Activated CD4-positive, alpha-beta T cell treated with anti-CD3 and anti-CD28 coated beads, Interleukin-2, amount 50 U/mL, for 48 hours (primary cell): ENCODE results near the gene RPS14.

Experiments used
- DNase-seq, 2 experiments: peaks; one replicate each; pipeline ENCODE4 v3.0.0-alpha.2; 2020

Gene RPS14

DNA sequence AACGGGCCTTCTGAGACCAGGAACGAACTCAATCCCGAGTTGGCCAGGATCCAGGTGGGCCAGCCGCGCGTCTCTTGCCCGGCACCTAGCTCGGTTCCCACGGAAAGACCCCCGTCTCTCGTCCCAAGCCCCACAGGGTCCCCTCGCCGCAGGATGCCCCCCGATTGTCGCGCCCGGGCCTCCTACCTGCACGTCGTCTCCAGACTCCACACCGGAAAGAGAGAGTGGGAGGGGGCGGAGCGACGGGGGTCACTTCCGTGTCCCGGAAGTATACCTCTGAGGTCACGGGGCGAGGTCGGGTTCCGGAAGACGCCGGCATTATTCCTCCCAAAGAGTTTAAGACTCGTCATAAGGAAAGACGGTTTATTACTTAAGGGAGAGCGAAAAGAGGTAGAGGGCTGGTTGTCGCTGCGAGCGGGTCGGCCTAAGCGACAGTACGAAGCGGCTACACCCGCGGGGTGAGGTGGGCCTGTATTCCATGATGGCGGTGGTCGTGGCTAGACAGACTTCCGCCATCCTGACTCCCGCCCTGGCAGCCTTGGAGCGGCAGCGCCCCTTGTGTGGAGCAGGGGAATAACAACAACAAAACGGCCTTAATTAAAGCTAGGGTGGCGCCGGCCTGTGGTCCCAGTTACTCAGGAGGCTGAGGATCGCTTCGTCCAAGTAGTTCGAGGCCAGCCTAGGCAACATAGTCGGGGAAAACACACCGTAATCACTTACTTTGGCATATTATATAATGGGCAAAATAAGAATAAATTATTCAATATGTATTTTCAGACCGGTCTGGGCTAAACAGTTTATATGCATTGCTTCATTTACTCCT lies at the start of gene RPS14:
TSS of gene RPS14 (minus strand) at position 223 of the 823 bp plus-strand sequence. CDS start 2,006 bp downstream, outside the sequence.
- DNase-seq: peak; percentile 96 to 97

DNA sequence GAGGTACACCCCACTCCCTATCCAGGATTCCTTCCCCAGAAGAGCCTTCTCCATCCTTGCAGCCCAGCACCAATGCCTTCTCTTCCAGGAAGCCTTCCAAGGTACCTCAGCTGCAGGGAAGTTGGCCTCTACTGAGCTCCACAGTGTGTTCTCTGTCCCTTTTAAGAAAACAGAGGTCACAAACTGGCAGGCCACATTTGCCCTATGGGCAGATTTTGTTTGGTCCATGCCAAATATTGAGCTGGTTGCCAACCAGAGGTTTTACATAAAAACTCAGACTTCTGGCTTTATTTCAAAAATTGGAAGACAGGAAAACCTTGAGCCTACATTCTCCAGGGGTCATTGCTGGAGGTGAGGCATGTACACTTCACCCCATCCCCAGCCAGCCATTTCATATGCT lies 49.4 kb upstream of the RPS14 start:
- no peak for DNase-seq

DNA sequence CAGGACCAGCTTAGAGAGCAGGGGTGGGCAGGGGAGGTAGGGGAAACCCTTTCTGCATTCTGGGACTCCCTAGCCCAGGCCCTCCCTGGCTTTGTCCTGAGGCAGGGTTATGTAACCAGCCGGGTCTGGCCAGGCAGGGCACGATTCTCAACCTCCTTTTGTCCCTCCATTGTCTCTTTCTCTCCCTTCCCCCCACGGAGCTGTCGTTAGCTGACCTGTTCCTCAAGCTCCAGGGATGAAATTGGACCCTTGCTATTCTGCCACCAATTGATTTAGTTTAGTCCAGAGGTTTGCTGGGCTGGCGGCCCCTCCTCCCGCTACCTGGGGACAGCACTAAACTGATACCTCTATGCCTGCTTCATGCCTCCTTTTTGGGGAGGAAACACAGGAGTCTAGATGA lies 49.0 kb upstream of the RPS14 start:
- DNase-seq: no peak

DNA sequence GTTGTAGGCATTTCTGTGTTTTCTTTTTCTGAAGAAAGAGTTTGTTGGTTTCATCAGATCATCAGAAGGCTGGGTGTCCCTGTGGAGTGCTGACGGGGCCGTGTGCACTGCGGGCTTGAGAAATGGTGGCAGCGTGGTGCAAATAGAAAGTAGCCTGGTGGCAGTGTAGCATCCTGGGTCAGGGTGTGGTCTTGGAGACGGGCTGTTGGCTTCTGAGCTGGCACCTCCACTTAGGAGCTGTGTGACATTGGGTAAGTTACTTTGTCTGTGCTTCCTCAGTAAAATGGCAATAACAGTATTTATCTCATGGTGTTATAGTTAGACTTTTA lies 48.4 kb upstream of the RPS14 start:
- DNase-seq: no peak

DNA sequence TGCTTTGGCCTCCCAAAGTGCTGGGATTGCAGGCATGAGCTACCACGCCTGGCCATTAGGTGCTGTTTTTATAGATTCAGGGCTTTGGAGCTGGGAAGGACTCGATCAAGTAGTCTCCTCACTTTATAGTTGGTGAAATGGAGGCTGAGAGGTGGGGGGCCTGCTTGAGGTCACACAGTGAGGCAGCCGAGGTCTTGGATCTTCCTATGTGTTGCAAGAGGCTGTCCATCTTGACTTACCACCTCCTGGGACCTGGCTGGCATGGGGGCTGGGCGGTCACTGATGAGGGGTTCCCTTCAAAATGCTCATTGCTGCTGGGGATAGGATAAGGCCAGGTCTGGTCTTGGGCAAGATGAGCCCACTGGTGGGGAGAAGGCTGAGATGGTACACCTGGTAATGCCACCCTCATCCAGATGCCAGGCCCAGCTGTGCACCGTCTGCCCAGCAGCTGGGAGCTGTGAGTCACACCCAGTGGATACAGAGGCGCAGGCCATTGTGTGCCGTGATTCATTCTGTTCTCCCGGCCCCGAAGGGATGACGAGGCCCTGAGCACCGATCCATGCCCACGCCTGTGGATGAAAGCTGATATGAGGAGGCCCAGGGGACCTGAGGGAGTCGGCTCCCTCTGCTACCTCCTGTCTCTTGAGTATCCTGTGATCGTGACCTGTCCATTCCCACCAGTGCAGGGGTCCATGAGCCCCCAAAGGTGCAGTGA lies 47.9 kb upstream of the RPS14 start:
- no peak for DNase-seq

DNA sequence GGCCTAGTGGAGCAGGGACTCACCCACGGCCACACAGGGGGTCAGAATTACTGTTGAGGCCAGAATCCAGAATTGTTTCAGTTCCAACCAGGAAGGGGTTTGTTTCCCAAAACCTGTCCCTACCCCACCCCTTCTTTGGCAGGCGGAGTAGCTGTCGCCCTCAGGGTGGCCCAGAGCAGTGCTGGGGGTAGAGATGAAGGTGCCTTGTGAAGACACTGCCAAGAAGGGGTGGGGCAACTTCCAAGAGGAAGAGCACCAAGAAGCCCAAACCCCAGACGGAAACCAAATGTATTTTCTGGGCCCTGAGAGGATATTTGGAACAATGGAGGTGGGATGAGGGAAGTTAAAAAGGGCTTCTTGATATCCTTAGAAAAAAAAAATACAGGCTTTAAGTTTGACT lies 47.0 kb upstream of the RPS14 start:
- DNase-seq: no peak

DNA sequence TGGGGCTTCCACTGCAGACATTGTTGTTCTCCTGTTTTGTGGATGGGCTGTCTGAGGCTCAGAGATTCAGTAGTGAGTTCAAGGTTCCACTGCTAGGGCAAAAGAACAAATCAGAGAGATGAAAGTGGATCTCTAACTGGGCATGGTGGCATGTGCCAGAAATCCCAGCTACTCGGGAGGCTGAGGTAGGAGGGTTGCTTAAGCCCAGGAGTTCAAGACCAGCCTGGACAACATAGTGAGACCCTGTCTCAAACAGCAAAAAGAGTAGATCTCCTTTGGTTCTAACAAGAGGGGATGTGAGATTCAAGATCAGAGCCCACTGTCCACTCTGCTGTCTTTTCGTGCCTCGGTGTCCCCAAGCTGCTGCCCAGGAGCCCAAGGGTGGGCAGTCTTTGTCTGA lies 46.6 kb upstream of the RPS14 start:
- DNase-seq: no peak

DNA sequence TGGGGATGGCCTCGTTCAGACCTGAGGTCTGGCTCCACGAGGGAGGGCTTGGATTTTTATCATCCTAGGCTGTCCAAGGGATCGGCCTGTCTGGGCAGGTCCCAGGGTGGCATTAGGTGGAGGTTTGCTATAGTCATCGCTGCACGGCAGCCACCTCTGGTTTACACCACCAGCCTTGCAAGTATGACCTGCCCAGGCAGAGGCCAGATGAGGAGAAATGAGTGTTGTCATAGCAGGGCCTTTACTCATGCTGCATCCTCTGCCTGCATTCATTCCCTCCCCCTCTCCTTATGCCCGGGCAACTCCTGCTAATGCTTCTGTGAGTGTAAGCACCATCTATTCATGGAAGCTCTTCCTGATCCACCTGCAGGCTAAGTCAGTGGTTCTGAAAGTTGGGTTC lies 43.1 kb upstream of the RPS14 start:
- DNase-seq: no peak

DNA sequence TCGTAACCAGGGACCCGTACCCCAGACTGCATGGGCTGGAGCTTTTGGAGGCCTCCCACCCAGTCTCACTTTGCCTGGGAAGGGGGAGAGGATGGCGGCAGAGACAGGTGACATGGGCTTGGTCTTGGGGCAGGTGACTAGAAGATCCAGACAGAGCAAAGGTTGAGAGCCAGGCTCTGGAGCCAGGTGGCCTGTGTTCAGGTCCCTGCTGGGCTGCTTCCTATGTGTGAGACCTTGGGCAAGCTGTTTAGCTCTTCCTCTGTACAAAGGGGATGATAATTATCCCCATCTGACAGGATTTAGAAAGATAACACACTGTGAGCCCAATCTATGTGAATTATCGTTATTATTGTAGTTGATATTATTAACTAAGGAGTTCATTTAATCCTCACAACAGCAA lies 42.3 kb upstream of the RPS14 start:
- no peak for DNase-seq

DNA sequence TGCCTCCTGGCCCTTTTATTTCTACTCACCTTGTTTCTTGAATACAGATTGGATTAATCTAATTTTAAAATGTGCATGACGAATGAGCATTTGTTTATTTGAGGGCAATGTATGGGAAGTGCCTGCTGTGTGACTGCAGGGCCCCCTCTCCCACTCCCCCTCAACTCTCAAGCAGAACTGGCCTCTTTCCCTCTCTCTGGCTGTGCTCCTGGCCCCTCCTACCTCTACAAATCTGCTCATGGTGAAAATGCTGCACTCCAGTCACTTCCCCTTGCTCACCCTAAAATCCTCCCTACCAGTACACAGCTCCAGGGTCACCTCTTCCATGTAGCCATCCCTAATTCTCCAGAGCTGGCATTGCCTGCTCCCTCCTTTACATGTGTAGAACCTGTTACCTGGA lies 41.2 kb upstream of the RPS14 start:
- DNase-seq: no peak

DNA sequence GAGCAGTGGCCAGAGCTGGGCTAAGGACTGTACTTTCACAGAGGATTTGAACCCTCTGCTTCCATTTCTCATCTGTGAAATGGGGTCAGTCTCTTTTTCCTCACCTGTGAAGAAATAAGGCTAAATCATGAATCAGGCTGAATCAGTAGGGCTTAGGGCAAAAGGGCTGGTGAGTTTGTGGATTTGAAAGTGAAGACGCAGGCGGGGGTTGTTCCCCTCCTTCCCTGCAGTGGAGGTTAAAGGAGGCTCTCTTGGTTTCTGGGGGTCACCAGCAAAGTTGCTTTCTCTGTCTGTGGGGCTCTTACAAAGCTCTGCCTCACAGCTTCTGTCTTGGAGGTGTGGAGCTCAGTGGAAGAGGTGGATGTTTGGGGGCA lies 40.7 kb upstream of the RPS14 start:
- no peak for DNase-seq

DNA sequence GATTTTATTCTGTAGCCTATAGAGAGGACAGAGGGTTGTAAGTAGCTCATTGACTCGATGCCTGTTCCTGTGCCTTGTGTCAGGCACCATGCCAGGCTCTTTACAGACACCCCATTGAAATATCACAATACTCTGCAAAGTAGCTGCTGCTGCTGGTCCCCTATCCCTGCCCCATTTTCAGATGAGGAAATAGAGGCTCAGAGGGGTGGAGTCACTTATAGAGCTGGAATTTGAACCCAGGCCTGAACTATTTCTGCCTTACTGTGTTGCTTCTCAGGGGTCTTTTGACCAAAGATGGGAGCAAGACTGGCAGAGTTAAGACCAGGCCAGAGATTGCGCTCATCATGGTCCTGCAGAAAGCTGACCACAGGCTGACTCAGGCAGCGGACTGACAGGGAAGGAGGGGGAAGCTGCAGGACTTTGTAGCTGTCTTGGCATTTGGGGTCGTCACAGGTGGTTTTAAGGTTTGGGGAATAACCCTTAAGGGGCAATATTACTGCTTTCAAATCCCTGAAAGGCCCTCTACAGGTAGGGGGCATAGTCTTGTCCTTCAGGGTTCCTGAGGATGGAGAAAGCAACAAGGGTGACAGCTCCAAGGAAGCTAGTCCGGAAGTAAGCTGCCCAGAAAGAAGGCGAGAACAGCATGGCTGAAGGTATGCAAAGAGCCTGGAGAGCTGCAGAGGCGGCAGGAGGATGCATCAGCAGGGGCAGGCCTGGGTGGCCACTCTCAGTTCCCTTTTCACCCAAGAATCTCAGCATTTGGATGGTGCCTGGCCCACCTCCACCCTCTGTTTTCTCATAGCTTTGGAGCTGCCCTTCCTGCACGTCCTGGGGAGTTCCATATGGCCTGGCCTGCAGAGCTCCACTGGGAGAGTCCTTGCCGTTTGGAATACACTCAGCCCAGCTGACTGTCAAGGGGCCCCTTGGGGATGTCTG lies 40.1 kb upstream of the RPS14 start:
- DNase-seq: no peak

DNA sequence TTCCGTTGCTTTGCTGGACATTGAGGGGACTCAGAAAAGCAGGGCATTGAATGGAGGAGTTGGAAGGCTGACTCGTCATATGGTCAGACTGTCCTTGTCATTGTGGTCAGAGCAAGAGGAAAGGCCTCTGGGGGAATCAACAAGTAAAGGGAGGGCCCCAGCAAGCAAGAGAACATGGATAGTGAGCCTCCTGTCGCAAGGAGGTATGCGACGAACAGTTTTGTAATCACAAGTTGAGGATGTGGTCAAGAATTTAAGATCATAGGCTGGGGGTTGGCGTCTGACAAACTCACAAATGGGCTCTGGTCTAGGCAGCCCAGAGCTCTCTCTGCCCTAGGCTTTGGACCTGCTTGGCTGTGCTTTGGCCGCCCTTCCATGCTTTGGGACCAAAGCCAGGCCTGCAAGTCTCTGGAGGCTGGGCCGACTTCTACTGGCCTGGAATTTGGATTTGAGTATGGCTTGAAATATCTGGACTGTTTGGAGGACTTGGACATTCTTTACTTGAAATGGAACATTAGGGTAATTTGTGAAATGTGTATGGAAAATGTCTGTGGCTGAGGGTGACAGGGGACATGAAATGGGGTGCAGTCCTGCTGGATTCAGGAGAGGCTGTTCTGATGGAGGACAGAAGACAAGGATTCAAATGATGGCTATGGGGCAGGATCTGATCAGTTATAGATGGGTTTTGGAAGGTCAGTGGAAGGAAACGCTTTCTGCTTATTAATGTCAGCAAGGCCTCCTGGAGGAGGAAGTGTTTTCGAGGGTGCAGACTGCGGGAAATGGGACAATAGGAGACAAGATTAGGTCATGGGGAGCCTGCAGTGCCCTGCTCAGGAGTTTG lies 39.2 kb upstream of the RPS14 start:
- no peak for DNase-seq

DNA sequence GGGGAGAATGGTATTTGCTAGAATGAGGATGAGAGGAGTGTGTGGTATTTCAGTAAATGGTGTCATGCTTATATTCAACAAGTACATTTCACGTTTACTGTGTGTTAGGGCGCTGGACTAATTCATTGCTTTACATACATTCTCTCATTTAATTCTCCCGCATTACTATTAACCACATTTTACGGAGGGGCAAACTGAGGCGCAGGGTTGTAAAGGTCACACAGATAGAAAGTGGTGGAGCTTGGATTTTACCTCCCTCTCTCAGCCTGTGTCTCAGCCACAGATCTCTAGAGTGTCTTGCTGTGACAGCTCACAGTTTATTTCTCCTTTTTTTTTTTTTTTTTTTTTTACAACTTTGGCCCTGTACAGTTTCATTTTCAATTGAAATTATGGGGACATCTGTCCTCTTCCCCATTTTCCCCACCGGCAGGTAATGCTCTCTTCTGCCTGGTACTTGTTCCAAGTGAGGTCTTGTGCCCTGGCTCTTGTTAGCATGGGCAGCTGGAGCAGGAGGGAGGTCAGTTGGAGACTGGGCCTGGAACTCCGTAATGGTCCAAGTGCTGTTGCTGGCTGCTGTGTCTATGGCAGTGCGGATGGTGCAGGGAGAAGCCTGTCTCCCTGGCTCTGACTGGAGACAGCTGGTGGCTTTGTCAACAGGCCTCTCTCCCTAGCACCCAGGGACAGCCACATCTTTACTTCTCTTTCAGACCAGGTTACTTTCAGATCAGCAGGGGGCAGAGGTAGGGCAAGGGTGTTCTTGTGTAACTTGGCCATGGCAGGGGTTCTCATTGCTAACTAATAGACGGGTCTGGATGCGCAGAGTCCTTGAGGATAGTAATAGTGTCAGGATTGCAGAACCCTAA lies 37.9 kb upstream of the RPS14 start:
- no peak for DNase-seq

DNA sequence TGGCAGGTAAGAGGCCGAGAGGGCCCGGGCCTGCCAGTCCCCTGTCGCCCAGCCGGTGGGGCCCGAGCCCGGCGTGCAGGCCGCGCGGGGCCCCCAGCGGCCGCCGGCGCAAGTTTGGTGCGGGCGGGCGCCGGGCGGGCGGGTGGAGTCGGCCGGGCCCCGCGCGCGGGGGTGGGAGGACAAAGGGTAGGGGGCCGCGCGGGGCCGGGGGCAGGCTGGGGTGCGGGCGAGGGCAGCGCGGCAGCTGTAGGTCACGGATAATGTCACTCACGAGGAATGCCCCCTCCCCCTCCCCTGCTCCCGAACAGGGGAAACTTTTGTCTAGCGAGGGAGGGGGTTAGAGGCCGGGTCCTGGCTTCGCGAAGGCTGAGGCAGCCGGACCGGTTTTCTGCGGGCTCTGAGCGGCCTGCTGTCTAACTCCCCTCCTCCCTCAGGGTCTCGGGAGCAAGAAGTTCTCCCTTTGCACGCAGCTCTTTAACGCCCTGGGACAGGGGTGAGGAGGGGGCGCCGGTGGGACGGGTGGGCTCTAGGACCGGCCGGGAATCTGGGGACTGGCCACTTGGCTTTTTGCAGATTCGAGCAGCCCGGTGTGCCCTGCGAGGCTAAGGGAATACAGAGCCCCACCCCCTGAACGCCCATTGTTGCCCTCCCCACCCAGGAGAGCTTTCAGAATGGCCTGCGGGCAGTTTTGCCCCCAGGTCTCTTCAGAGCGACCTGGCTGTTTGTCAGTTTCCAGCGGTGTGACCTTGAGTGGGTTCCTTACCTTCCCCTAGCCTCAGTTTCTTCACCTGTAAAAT lies 37.1 kb upstream of the RPS14 start:
- DNase-seq: peak; percentile 33 to 45

DNA sequence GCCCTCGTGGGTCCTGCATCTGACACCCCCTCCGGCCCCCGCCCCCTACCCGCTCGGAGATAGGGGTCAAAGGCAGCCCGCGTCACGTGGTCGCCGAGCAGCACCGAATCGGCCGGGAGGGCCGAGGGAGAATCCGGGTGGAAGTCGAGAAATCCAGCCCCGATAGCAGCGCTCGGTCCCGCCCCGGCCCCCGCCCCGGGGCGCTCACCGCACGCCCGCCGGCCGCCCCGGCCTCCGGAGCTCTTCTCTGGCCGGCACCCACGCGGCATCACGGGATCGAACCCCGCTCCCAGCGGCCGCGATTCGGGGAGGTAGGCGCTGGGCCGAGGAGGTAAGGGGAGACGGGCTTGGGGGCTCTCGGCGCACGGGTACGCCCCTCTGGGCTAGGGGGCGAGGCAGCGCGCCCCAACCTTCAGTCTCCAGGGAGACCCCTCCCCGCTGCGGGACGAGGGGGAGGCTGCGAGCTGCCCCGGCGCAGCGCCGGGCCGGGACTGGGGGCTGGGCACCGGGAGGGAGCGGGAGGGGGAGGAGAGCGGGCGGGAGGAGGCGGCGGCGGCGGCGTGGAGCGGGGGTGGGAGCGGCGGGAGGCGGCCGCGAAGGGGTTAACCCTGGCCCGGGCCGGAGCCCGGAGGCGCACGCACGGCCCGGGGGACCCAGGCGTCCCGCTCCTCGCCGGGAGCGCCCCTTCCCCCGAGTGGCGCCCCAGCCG lies 36.3 kb upstream of the RPS14 start:
- DNase-seq: peak; percentile 33 to 40

DNA sequence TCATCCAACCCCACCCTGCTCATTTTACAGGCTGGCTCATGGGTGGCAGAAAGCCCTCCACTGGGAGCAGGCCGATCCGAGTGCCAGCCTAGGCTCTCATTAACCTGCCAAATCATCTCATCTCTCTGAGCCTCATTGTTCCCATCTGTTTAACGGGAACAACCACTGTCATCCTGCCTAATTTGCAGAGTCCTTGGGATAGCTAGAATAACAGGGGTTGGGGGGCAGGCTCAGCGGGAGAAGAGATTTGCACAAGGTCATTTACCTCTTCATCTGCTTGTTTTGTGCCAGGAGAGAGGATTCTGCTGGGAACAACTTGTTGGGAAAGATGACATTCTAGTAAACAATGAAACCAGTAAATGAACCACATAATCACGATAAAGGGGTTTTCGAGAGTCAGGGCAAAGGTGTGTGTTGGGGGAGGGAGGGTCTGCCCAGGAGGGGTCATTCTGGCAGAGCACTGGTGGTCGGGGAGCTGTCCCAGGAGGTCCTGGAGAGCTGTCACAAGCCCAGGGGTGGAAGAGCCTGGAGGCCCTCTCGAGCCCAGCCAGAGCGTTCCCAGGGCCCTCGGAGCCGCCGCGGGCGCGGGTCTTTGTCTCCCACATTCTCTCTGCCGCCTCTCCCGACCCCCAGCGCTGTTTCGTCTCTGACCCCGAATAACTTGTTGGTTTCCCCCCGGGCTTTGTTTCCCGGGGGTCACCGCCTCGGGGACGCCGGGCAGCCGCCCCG lies 35.6 kb upstream of the RPS14 start:
- DNase-seq: no peak

DNA sequence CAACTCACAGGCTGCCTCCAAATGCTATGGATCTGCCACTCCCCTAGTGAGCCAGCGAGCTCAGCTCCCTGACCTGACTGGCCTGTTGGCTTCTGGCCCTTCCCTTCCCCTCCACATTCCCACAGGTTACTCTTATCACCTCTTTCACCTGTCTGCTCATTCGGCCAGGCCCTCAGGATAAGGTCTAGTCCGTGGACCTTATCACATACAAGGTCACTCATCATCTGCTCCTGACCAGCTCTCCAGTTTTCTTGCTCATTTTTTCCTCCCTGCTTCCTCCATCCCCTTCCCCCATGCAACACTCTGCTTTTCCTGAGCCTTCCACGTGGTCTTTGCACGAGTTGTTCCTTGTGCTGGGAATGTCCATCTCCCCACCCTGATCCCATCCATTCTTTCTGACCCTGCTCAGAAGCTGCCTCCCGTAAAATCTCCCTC lies 32.5 kb upstream of the RPS14 start:
- DNase-seq: no peak

DNA sequence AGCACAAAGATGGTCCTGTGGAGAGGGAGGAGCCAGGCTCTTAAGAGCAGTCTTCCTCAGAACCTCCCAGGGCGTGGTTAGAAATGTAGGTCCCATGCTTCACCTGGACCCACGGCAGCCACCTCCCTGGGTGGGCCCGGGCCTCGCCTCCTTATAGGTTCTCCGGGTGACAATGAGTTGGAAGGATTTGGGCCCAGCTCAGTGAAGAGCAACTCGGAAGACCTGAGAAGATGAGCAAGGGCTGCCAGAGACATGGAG lies 32.1 kb upstream of the RPS14 start:
- DNase-seq: no peak

DNA sequence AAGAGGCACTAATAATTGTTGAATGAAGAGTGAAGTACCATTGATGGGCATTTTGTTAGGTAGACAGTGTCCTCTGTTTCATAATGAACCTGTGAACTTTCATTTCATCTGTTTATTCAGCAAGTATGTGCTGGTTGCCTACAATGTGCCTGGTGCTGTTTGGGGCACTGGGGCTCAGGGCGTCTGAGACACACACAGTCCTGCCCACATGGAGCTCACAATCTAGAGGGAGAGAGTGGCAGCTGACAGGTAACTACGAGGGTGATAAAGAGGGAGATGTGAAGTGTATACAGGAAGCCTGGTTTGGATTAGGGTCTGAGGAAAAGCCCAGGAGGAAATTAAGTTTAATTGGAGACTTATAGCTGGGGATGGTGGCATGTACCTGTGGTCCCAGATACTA lies 29.9 kb upstream of the RPS14 start:
- no peak for DNase-seq
